ENCODE results near the gene MFAP5.

The MFAP5 gene

DNA sequence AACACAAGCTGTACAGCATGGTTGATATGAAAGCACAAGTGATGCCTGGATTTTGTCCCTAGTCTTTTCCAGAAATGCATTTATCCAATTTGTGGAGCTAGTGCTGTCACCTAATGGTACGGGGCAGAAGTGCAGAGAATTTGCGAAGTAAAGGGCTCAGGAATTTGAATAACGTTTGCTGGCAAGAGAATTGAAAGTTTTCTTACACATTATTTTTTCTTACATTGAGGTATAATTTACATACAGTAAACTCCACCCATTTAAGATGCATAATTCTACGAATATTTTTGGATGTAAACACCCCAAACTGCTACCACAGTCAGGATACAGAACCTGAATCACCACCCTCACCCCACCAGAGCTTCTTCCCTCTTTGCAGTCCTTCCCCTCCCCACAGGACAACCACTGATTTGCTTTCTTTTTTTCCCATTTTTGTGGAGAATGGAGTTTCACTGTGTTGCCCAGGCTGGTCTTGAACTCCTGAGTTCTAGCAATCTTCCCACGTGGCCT is 53.5 kb downstream of the MFAP5 start:
- no peaks in the 10 kb centered on the region for H3K27me3 ChIP-seq (ENCODE audit: control insufficient read depth, insufficient read depth, low read length)
- H3K4me1 ChIP-seq (ENCODE audit: control insufficient read depth, insufficient read depth, low read length), result no peaks in the 10 kb centered on the region
- H3K36me3 ChIP-seq (ENCODE audit: control insufficient read depth, insufficient read depth, low read length), result no peaks in the 10 kb centered on the region
- no peak overlapping the region for H3K27ac ChIP-seq (ENCODE audit: low read depth, low read length)
- no peak overlapping the region for H3K4me3 ChIP-seq (ENCODE audit: low read length)
- no peak overlapping the region for H3K9ac ChIP-seq (ENCODE audit: low read length)

DNA sequence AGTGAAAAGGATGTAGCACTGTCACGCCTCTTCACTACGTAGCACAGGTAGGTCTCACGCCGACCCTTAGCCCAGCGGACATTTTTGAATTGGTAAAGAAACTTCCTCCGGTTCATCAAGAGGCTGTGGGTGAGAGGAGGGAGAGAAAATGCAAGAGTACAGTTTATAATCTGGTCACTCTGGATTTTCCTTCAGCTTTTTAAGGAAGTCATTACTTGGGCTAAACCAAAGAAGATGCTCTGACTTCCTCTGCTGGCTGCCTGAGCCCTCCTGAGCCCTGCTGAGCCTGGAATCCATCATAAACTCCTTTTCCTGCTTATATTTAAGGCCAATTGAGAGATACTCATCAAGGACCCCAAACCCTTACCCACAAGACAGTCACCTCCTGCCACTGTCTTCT is 55.7 kb downstream of the MFAP5 start:
- Histone ChIP-seq H3K27me3 (ENCODE audit: control insufficient read depth, insufficient read depth, low read length) (no peaks in the 10 kb centered on the region), H3K9ac (ENCODE audit: low read length) (no peak overlapping the region), H3K4me3 (ENCODE audit: low read length) (no peak overlapping the region), H3K36me3 (ENCODE audit: control insufficient read depth, insufficient read depth, low read length) (no peaks in the 10 kb centered on the region), H3K4me1 (ENCODE audit: control insufficient read depth, insufficient read depth, low read length) (no peaks in the 10 kb centered on the region), H3K27ac (ENCODE audit: low read depth, low read length) (no peak overlapping the region)

GRCh38 chr12:8605057-8605456 is 57.6 kb downstream of the MFAP5 start:
- Histone ChIP-seq H3K27ac (ENCODE audit: low read depth, low read length) (no peak overlapping the region), H3K27me3 (ENCODE audit: control insufficient read depth, insufficient read depth, low read length) (no peaks in the 10 kb centered on the region), H3K9ac (ENCODE audit: low read length) (no peak overlapping the region), H3K36me3 (ENCODE audit: control insufficient read depth, insufficient read depth, low read length) (no peaks in the 10 kb centered on the region), H3K4me1 (ENCODE audit: control insufficient read depth, insufficient read depth, low read length) (no peaks in the 10 kb centered on the region), H3K4me3 (ENCODE audit: low read length) (no peak overlapping the region)

DNA sequence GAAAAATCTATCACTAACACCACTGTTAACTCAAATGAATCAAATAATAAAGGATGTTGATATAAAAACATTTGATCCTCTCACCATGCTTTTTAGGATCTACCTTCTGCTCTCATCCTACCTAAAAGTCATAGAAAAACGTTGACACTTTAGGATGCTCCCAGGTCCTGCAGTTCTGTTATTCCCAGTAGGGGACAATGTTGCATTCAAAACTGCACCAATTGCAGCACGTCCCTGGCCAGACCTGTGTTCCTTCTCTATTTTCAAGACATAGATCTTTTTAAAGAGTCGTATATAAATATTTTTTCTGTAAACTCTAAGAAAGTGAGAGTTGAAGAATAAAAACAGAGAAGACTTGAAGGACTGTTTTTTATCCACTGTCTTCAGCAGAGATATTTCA is 58.8 kb downstream of the MFAP5 start:
- no peak overlapping the region for H3K9ac ChIP-seq (ENCODE audit: low read length)
- no peaks in the 10 kb centered on the region for H3K36me3 ChIP-seq (ENCODE audit: control insufficient read depth, insufficient read depth, low read length)
- H3K27ac ChIP-seq (ENCODE audit: low read depth, low read length), result no peak overlapping the region
- no peaks in the 10 kb centered on the region for H3K4me1 ChIP-seq (ENCODE audit: control insufficient read depth, insufficient read depth, low read length)
- H3K27me3 ChIP-seq (ENCODE audit: control insufficient read depth, insufficient read depth, low read length), result no peaks in the 10 kb centered on the region
- H3K4me3 ChIP-seq (ENCODE audit: low read length), result no peak overlapping the region

DNA sequence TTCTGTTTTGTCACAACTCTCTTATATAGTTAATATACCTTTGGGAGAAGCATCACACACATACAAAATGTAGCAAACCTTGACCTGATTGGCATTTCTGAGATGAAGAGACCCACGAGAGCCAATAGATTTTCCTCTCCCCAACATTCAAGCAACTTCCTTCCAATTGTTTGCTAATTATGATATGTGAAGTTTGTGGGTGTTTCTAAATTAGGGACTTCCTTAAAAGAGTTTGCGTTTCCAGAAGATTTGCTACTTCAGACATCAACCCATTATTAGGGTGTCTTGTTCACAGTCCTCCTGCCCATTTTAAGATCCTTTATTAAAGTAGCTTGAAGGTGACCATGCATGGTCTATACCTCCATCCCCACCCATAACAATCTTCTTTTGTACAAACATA is 59.3 kb downstream of the MFAP5 start:
- no peaks in the 10 kb centered on the region for H3K27me3 ChIP-seq (ENCODE audit: control insufficient read depth, insufficient read depth, low read length)
- no peak overlapping the region for H3K27ac ChIP-seq (ENCODE audit: low read depth, low read length)
- no peak overlapping the region for H3K9ac ChIP-seq (ENCODE audit: low read length)
- no peaks in the 10 kb centered on the region for H3K4me1 ChIP-seq (ENCODE audit: control insufficient read depth, insufficient read depth, low read length)
- no peak overlapping the region for H3K4me3 ChIP-seq (ENCODE audit: low read length)
- H3K36me3 ChIP-seq (ENCODE audit: control insufficient read depth, insufficient read depth, low read length), result no peaks in the 10 kb centered on the region

GRCh38 chr12:8596561-8596960 is 66.1 kb downstream of the MFAP5 start:
- H3K4me3 ChIP-seq (ENCODE audit: low read length), result no peak overlapping the region
- H3K27ac ChIP-seq (ENCODE audit: low read depth, low read length), result no peak overlapping the region

More at GRCh38 chr12:8596561-8596960, 66.1 kb downstream of the MFAP5 start:
- no peaks in the 10 kb centered on the region for H3K36me3 ChIP-seq (ENCODE audit: control insufficient read depth, insufficient read depth, low read length)
- H3K9ac ChIP-seq (ENCODE audit: low read length), result no peak overlapping the region
- no peaks in the 10 kb centered on the region for H3K27me3 ChIP-seq (ENCODE audit: control insufficient read depth, insufficient read depth, low read length)
- H3K4me1 ChIP-seq (ENCODE audit: control insufficient read depth, insufficient read depth, low read length), result no peaks in the 10 kb centered on the region
